ENCODE measurements around the gene JMJD1C.

GRCh38 chr10:63416376-63416775 is 49.4 kb downstream of the JMJD1C start:
- TF ChIP-seq CTCF (IDR thresholded peaks at IDR 0.05), result no peak
- no peak for TF ChIP-seq POLR2A (IDR thresholded peaks at IDR 0.05)
